Stomach (tissue), 9 donors: Measurements from ENCODE around the gene TAPT1. TPM values are rescaled to one million over a fixed set of nuclear protein-coding genes. Genes with fewer than 3 reads are reported as not detected.
A peak's percentile ranks its signal among the peaks of the same experiment; 100 is the strongest.
"Not testable (repeated sequence)": the region's sequence is repeated elsewhere in the genome, so short reads cannot be mapped to it uniquely, and the experiment has no call there.

Experiments used
- DNase-seq, 2 donors: peaks; one replicate each; pipeline versions ENCODE4 v3.0.0 to v3.0.0-alpha.2; 2013 to 2019
- H3K27ac ChIP-seq, 5 donors: fragments of 200-600 bp in 4 of 5; sonication (generic) in 4 of 5; one replicate each; pipeline ENCODE4 v1.5.1; 2013 to 2019; ENCODE audit warnings: mild to moderate bottlenecking in 1 of 5, moderate library complexity in 1 of 5
- H3K27me3 ChIP-seq, 3 donors: fragments of 200-600 bp; sonication (generic); one replicate each; pipeline ENCODE4 v1.5.1; 2017 to 2019; ENCODE audit warnings: mixed run types in 1 of 3
- H3K36me3 ChIP-seq, 4 donors: fragments of 200-600 bp; sonication (generic); 1 replicate in 3 of 4; 2 replicates in 1 of 4; pipeline ENCODE4 v1.5.1; 2016 to 2019
- H3K4me1 ChIP-seq, 4 donors: fragments of 200-600 bp; sonication (generic); one replicate each; pipeline ENCODE4 v1.5.1; 2016 to 2019
- H3K4me3 ChIP-seq, 4 donors: fragments of 200-600 bp; sonication (generic) in 3 of 4; one replicate each; pipeline ENCODE4 v1.5.1; 2016 to 2019; ENCODE audit warnings: mild to moderate bottlenecking in 1 of 4
- H3K9me3 ChIP-seq, 4 donors: fragments of 200-600 bp; sonication (generic); one replicate each; pipeline ENCODE4 v1.5.1; 2016 to 2019
- EP300 ChIP-seq: sonication (generic); formaldehyde crosslinking; IDR thresholded peaks from one replicate; pipeline ENCODE4 v1.6.1; 2017; ENCODE audit warnings: antibody characterized with exemption
- POLR2A ChIP-seq, 4 donors: fragments of 450-650 bp; IDR thresholded peaks; one replicate each; pipeline ENCODE4 v1.6.1; 2016; ENCODE audit warnings: antibody characterized with exemption in 4 of 4, control low read depth in 2 of 4, mild to moderate bottlenecking in 1 of 4, moderate library complexity in 1 of 4
- POLR2AphosphoS5 ChIP-seq, 3 donors: sonication (generic); formaldehyde crosslinking; IDR thresholded peaks; one replicate each; pipeline ENCODE4 v1.6.1; 2016; ENCODE audit warnings: antibody characterized with exemption in 3 of 3
- WGBS, 5 donors: extraction: QIAGEN DNeasy Blood & Tissue Kit in 3 of 5; methylation state at CpG; one replicate each; pipeline versions ENCODE4 v1.1.5 to v1.1.7; 2013 to 2018; 5-methylcytosine and 5-hydroxymethylcytosine counted together
- intact Hi-C: fragments of 100-400 bp; cut with DNase I; formaldehyde crosslinking; loops from one replicate; pipeline ENCODE4 v1.15.1; 2023; ENCODE audit warnings: low total_unique reads
- polyA plus RNA-seq, 3 donors: library from polyadenylated mRNA; stranded (reverse); fragments of 200-250 nt; gene quantifications; one replicate each; pipeline ENCODE4 v1.2.3, GENCODE V29; 2013
- total RNA-seq, 5 donors: library from RNA; depleted of rRNA; stranded (reverse); fragments of >200 nt; gene quantifications; one replicate each; pipeline versions ENCODE4 v1.1.0 to v1.2.3, GENCODE V29; 2014 to 2016
- TF ChIP-seq, protein P1 (sequence below), 7 experiments: fragments of 450-650 bp in 4 of 7; fragments of 200-600 bp in 3 of 7; sonication (generic) in 3 of 7; IDR thresholded peaks; one replicate each; pipeline ENCODE4 v1.5.1; 2016 to 2019; ENCODE audit warnings: antibody characterized with exemption in 7 of 7, control low read depth in 2 of 7, mild to moderate bottlenecking in 1 of 7
- donor health status: healthy with polysubstance abuse.
- donor health status: Bipolar disorder and iron deficiency.
- donor health status: healthy.

The TAPT1 gene
- total and polyA plus RNA-seq, 8 donors = 5.9 to 97.8 (median 13.7) TPM

DNA sequence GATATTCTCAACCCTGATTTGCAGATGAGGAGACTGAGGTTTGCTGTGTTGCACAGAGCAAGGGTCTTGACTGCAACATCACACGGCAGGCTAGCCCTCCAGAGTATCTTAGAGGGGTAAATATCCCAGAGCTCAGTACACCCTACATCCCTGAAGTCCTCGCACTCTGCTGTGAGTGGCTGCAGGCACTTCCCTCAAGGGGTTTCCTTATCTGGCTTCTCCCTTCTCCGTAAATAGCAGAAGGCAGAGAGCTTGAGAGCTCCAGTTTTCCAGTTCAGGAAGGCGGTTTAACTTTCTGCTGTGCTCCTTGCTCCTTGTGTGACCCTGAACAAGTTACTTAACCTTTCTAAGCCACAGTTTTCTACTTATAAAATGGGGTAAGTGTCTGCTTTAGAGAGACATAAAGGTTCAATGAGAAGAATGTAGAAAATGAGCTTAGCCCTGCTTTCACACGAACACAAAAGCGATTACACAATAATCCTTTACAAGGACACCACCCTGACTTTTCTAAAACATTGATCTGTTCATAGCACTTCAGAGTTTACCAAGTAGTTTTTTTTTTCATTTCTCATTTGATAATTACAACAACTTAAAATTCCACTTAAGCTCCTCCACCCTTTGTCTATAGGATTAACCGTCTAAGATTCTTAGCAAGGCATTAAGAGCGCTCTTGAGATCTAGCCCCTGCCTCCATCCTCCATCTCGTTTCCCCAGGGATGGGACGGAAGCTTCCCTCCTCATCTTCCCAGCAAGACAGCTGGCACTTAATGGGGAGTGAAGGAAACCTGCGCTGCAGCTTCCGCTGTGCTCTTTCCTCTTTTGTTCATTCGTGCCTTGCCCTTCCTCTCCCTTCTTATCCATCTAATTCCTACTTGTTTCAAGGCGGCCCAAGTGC, 68.4 kb downstream of the TAPT1 start:
- intact Hi-C loops = no loop called here
- Histone ChIP-seq H3K4me3 (no peak overlapping the region), H3K9me3 (no peaks in the 10 kb centered on the region), H3K27me3 (no peaks in the 10 kb centered on the region), H3K4me1 (peaks cover 8 to 44% (median 25%) of the 10 kb centered on the region in 4 donors), H3K27ac (peak overlapping the region in 4 of 5 donors; percentile 17 to 75 (median 66)), H3K36me3 (peaks cover 1 to 29% (median 18%) of the 10 kb centered on the region in 4 donors)
- 31 to 57% (median 41%) methylated on average over 14 of the region's 14 CpGs for WGBS, 5 donors
- TF ChIP-seq POLR2AphosphoS5 (IDR thresholded peaks at IDR 0.05) (peak in 1 of 3 donors; percentile 16), EP300 (no peak)
- DNase-seq = peak in 1 of 2 donors; percentile 28

DNA sequence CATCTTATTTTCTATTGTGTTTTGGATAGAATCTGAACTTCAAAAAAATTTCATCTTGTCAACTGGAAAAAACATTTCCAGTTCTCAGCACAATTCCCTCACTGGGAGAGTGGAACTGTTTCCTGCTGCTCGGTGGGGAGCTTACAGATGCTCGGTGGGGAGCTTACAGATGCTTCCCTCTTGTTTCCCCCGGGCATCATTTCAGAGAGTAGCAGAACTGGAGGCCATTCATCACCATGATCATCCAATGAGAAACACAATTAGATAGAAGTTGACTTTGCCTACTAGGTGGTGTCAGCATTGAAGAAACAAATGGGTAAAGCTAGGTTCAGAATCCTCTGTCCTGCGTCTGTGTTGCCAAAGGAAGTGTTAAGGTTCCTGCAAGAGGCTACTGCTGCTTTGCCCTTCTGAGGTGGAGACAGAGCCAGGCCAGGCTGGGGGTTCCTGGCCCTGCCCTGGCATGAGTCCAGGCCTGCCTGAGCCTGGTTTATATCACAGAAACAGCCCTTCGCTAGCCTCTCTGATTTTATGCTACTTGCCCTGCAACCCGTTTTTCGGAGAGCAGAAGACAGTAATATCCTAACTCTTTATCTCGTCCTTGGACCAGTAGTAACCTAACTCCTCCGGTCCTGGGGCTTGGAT, 70.6 kb downstream of the TAPT1 start:
- intact Hi-C loops = no loop called here
- 67 to 79% (median 72%) methylated on average over 9 of the region's 9 CpGs for WGBS, 5 donors
- peaks cover 0 to 10% (median 3%) of the 10 kb centered on the region in 4 donors for H3K36me3 ChIP-seq
- TF ChIP-seq, protein P1, sequence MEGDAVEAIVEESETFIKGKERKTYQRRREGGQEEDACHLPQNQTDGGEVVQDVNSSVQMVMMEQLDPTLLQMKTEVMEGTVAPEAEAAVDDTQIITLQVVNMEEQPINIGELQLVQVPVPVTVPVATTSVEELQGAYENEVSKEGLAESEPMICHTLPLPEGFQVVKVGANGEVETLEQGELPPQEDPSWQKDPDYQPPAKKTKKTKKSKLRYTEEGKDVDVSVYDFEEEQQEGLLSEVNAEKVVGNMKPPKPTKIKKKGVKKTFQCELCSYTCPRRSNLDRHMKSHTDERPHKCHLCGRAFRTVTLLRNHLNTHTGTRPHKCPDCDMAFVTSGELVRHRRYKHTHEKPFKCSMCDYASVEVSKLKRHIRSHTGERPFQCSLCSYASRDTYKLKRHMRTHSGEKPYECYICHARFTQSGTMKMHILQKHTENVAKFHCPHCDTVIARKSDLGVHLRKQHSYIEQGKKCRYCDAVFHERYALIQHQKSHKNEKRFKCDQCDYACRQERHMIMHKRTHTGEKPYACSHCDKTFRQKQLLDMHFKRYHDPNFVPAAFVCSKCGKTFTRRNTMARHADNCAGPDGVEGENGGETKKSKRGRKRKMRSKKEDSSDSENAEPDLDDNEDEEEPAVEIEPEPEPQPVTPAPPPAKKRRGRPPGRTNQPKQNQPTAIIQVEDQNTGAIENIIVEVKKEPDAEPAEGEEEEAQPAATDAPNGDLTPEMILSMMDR (IDR thresholded peaks at IDR 0.05) = no peak
- TF ChIP-seq POLR2AphosphoS5 (IDR thresholded peaks at IDR 0.05) (no peak), EP300 (no peak), POLR2A (IDR thresholded peaks at IDR 0.05) (no peak)
- H3K9me3 ChIP-seq = no peaks in the 10 kb centered on the region
- no peaks in the 10 kb centered on the region for H3K27me3 ChIP-seq
- peak in 1 of 2 donors; percentile 32 for DNase-seq
- no peak overlapping the region for H3K27ac ChIP-seq
- no peak overlapping the region for H3K4me3 ChIP-seq
- peaks cover 8 to 44% (median 21%) of the 10 kb centered on the region in 4 donors for H3K4me1 ChIP-seq

DNA sequence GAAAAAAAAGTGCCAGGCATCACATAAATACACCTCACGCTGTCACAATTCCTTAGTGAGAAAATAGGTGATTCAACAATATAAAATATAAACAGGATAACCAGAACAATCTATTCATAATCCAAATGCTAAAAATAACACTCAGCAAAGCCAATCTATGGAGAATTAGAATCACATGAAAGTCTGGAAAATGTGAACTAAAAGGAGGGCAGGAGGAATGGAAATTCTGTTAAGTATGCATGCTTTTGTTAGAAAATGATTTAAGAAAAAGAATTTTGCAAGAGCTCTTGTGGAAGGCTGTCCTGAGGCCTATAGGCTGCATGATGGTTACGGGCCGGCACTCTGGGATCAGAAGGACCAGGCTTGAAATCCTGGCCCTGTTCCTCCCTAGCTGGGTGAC, 71.8 kb downstream of the TAPT1 start:
- H3K4me1 ChIP-seq = peaks cover 8 to 37% (median 17%) of the 10 kb centered on the region in 4 donors
- no peaks in the 10 kb centered on the region for H3K36me3 ChIP-seq
- 89 to 97% (median 95%) methylated on average over 3 of the region's 3 CpGs for WGBS, 5 donors
- no peaks in the 10 kb centered on the region for H3K27me3 ChIP-seq
- H3K27ac ChIP-seq = no peak overlapping the region
- no peak overlapping the region for H3K4me3 ChIP-seq
- DNase-seq = no peak
- TF ChIP-seq POLR2AphosphoS5 (IDR thresholded peaks at IDR 0.05) (no peak), EP300 (no peak), POLR2A (IDR thresholded peaks at IDR 0.05) (no peak)
- TF ChIP-seq, protein P1 (IDR thresholded peaks at IDR 0.05) = no peak
- no peaks in the 10 kb centered on the region for H3K9me3 ChIP-seq
- intact Hi-C loops = no loop called here

DNA sequence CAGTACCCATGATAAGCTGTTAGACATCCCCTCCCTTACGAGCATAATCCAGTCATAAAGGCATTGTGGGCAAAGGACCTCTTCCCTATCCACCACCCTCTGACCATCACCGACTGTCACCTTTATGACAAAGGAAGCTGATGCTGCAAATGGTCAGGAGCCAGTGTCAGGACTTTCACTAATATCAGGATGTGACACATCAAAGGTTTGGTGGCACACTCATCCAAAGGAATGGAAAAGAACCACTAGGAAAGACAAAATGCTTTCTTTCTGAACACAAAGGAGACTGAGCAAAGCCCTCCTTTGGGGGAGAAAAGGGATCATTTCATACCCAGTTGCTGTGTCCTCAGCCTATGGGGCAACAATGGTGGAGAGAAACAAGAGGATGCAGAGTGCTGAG, 75.6 kb downstream of the TAPT1 start:
- Histone ChIP-seq H3K27ac (no peak overlapping the region), H3K27me3 (no peaks in the 10 kb centered on the region), H3K36me3 (no peaks in the 10 kb centered on the region), H3K9me3 (peaks cover 0 to 9% (median 3%) of the 10 kb centered on the region in 4 donors), H3K4me3 (no peak overlapping the region), H3K4me1 (peaks cover 0 to 5% (median 0%) of the 10 kb centered on the region in 4 donors)
- no peak for DNase-seq
- 92 to 98% (median 95%) methylated on average over 2 of the region's 2 CpGs for WGBS, 5 donors
- TF ChIP-seq POLR2AphosphoS5 (IDR thresholded peaks at IDR 0.05) = no peak
- TF ChIP-seq EP300 = no peak
- TF ChIP-seq, protein P1 (IDR thresholded peaks at IDR 0.05) = no peak
- TF ChIP-seq POLR2A (IDR thresholded peaks at IDR 0.05) = no peak
- intact Hi-C loops = no loop called here

DNA sequence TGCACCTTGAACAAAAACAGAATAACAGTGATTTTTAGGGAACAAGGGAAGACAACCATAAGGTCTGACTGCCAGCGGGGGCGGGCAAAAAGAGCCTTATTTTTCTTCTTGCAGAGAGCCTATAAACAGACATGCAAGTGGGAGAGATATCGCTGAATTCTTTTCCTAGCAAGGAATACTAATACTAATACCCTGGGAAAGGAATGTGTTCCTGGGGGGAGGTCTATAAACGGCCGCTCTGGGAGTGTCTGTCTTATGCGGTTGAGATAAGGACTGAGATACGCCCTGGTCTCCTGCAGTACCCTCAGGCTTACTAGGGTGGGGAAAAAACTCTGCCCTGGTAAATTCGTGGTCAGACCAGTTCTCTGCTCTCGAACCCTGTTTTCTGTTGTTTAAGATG, 81.4 kb downstream of the TAPT1 start:
- DNase-seq, intact Hi-C loops, H3K27ac ChIP-seq, H3K27me3 ChIP-seq, H3K4me3 ChIP-seq, H3K36me3 ChIP-seq: not testable (repeated sequence)
- peaks cover 8 to 23% (median 13%) of the 10 kb centered on the region in 4 donors for H3K4me1 ChIP-seq
- peaks cover 0 to 27% (median 17%) of the 10 kb centered on the region in 4 donors for H3K9me3 ChIP-seq
- WGBS, 5 donors = 86 to 91% (median 87%) methylated on average over 9 of the region's 9 CpGs
